ENCODE measurements around the gene FGD4.

The FGD4 gene

DNA sequence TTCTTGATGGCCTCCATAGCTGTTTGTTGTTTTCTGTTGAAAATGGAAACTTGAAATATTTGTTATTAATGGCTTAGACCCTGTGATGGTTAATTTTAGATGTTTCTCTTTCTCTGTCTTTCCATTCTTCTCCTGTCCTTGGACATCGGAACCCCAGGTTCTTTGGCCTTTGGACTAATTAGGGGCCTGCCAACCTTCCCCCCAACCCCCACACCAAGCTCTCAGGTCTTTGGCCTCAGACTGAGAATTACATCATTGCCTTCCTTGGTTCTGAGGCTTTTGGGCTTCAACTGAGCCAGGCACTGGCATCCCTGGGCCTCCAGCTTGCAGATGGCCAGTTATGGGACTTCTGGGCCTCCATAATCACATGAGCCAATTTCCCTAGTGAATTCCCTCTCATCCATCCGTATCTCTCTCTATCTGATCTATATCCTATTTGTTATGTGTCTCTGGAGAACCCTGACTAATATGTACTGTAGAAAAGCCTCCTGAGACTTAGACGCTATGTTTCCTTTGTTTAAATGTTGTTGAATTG, 71.6 kb downstream of the FGD4 start:
- DNase-seq (ENCODE audit: low read depth, low spot score): no peak
- TF ChIP-seq FOXP2 (optimal IDR thresholded peaks at IDR 0.05; ENCODE audit: control extremely low read depth, extremely low read length, insufficient read depth) (no peak), POLR2AphosphoS5 (IDR thresholded peaks at IDR 0.05; ENCODE audit: borderline replicate concordance, low read depth, low read length) (no peak), EZH2 (IDR thresholded peaks at IDR 0.05) (no peak)
- no peak overlapping the region for H3K27ac ChIP-seq
- H3K9ac ChIP-seq (ENCODE audit: insufficient read length): no peak overlapping the region
- H3K4me3 ChIP-seq: no peak overlapping the region
- no peaks in the 10 kb centered on the region for H3K9me3 ChIP-seq (ENCODE audit: low read depth, low read length)
- H3K36me3 ChIP-seq (ENCODE audit: insufficient read depth, low read length): no peaks in the 10 kb centered on the region

GRCh38 chr12:32471591-32472001, 72.2 kb downstream of the FGD4 start:
- TF ChIP-seq FOXP2 (optimal IDR thresholded peaks at IDR 0.05; ENCODE audit: control extremely low read depth, extremely low read length, insufficient read depth): no peak

DNA sequence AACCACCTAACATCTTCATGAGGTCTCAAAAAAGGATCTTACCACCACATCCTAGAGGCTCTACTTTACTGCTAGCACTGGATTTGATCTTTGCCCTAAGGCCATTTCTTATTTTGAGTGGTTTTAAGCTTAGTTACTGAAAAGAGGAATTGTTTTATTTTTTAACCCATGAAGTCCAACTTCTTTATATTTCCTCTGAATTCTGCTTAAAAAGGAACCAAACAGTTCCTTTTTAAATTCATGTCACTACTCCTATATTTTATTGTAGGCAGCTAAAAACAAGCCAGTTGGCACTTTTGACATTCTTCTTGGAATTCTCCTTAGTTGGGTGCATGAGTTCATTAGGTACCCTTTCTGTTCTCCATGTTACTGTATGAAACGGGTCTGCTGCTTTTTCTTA, 76.4 kb downstream of the FGD4 start:
- Histone ChIP-seq H3K9me3 (ENCODE audit: low read depth, low read length) (no peaks in the 10 kb centered on the region), H3K27ac (no peak overlapping the region), H3K4me3 (no peak overlapping the region), H3K36me3 (ENCODE audit: insufficient read depth, low read length) (no peaks in the 10 kb centered on the region), H3K9ac (ENCODE audit: insufficient read length) (no peak overlapping the region)
- DNase-seq (ENCODE audit: low read depth, low spot score): no peak
- TF ChIP-seq EZH2 (IDR thresholded peaks at IDR 0.05) (no peak), FOXP2 (optimal IDR thresholded peaks at IDR 0.05; ENCODE audit: control extremely low read depth, extremely low read length, insufficient read depth) (no peak), POLR2AphosphoS5 (IDR thresholded peaks at IDR 0.05; ENCODE audit: borderline replicate concordance, low read depth, low read length) (no peak)

More at GRCh38 chr12:32471591-32472001, 72.2 kb downstream of the FGD4 start:
- Histone ChIP-seq H3K9ac (ENCODE audit: insufficient read length) (no peak overlapping the region), H3K36me3 (ENCODE audit: insufficient read depth, low read length) (no peaks in the 10 kb centered on the region), H3K9me3 (ENCODE audit: low read depth, low read length) (no peaks in the 10 kb centered on the region), H3K4me3 (no peak overlapping the region), H3K27ac (no peak overlapping the region)
- DNase-seq (ENCODE audit: low read depth, low spot score): no peak

DNA sequence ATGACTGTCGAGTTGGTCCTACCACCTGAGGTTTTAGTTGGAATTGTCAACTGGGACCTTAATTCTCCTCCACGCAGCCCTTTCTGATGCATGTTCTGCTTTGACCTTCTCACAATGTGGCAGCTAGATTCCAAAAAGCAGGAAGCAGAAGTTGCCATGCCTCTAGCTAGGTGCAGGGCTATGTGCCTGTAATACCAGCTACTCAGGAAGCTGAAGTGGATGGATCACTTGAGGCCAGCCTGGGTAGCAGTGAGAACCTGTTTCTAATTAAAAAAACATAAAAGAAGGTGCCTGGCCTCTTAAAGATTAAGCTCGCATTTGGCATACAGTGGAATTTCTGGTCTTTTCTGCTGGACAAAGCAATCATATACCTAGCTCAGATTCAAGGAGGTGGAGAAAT, 77.1 kb downstream of the FGD4 start:
- H3K9me3 ChIP-seq (ENCODE audit: low read depth, low read length): no peaks in the 10 kb centered on the region
- no peak overlapping the region for H3K4me3 ChIP-seq
- DNase-seq (ENCODE audit: low read depth, low spot score): no peak
- H3K27ac ChIP-seq: no peak overlapping the region
- H3K9ac ChIP-seq (ENCODE audit: insufficient read length): no peak overlapping the region
- no peak for TF ChIP-seq FOXP2 (optimal IDR thresholded peaks at IDR 0.05; ENCODE audit: control extremely low read depth, extremely low read length, insufficient read depth)
- no peak for TF ChIP-seq POLR2AphosphoS5 (IDR thresholded peaks at IDR 0.05; ENCODE audit: borderline replicate concordance, low read depth, low read length)
- no peak for TF ChIP-seq EZH2 (IDR thresholded peaks at IDR 0.05)
- no peaks in the 10 kb centered on the region for H3K36me3 ChIP-seq (ENCODE audit: insufficient read depth, low read length)

DNA sequence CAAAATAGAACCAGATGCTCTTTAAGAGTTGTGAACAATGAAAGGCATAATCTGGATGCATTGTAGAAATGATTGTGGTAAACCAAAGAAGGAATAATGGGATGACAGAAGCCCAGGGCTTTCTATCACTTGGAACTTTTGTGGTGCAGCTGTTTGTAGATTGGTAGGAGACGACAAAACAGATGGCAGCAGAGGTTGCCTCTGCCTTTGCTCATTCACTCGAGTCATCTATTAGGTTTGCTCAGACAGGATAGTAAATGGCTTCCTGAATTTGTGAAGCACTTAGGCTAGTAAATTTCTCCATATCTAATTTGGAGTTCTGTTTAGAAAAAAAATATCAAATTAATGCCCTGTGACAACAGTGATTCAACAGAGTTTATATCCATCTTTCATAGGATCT, 78.4 kb downstream of the FGD4 start:
- peak overlapping the region; percentile 45 for H3K4me3 ChIP-seq
- no peak for TF ChIP-seq POLR2AphosphoS5 (IDR thresholded peaks at IDR 0.05; ENCODE audit: borderline replicate concordance, low read depth, low read length)
- TF ChIP-seq FOXP2 (optimal IDR thresholded peaks at IDR 0.05; ENCODE audit: control extremely low read depth, extremely low read length, insufficient read depth): no peak
- TF ChIP-seq EZH2 (IDR thresholded peaks at IDR 0.05): no peak
- H3K27ac ChIP-seq: peak overlapping the region; percentile 60; the same call in 1 of the 2 replicates
- DNase-seq (ENCODE audit: low read depth, low spot score): no peak
- no peak overlapping the region for H3K9ac ChIP-seq (ENCODE audit: insufficient read length)
- no peaks in the 10 kb centered on the region for H3K36me3 ChIP-seq (ENCODE audit: insufficient read depth, low read length)
- no peaks in the 10 kb centered on the region for H3K9me3 ChIP-seq (ENCODE audit: low read depth, low read length)

DNA sequence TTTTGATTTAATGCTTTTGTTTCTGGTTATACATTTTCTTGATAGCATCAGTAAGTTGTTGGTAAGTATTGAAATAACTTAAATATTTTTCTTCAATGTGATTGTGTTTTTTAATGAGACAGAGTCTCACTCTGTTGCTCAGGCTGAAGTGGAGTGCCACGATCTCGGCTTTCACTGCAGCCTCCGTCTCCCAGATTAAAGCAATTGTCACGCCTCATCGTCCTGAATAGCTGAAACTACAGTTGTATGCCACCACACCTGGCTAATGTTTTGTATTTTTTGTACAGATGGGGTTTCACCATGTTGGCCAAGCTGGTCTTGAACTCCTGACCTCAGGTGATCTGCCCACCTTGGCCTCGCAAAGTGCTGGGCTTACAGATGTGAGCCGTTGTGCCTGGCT, 78.8 kb downstream of the FGD4 start:
- no peaks in the 10 kb centered on the region for H3K36me3 ChIP-seq (ENCODE audit: insufficient read depth, low read length)
- H3K4me3 ChIP-seq: no peak overlapping the region
- no peak overlapping the region for H3K9ac ChIP-seq (ENCODE audit: insufficient read length)
- no peak overlapping the region for H3K27ac ChIP-seq
- TF ChIP-seq POLR2AphosphoS5 (IDR thresholded peaks at IDR 0.05; ENCODE audit: borderline replicate concordance, low read depth, low read length) (no peak), FOXP2 (optimal IDR thresholded peaks at IDR 0.05; ENCODE audit: control extremely low read depth, extremely low read length, insufficient read depth) (no peak), EZH2 (IDR thresholded peaks at IDR 0.05) (no peak)
- no peaks in the 10 kb centered on the region for H3K9me3 ChIP-seq (ENCODE audit: low read depth, low read length)
- DNase-seq (ENCODE audit: low read depth, low spot score): no peak

DNA sequence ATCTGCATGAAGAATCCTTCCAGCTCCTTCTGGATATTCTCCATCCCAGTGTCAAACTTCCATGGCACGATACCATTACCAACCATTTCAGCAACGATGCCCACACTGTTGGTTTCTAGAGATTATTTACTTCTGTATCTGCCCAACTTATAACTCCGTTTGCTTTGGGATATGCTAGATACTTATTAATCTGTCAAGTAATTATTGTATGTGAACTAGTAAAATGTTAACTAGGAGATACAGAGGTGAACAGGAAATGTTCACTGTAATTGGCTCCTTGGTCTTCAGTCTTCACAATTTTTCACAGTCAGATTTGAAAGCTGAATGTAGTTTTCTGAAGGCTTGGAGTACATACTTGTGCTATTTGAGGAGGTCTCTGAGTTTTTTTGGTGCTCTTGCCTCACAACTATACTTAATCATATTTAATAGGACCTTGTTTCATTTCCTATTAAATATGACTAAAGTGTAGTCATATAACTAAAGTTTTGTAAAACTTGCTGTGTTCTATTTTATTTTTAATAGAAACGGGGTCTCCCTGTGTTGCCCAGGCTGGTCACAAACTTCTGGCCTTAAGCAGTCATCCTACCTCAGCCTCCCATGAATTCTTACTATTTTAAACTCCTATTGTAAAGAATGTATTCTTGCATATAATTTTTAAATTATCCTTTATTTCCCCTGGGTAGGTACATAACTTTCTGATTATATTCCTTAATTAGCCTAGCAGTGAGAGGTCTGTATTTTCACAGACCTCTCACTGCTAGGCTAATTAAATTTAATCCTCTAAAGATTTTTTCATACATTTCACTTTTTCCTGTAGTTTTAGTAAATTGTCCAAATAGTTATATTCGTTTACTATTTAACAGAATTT, 79.7 kb downstream of the FGD4 start:
- Histone ChIP-seq H3K9ac (ENCODE audit: insufficient read length) (no peak overlapping the region), H3K4me3 (no peak overlapping the region), H3K9me3 (ENCODE audit: low read depth, low read length) (no peaks in the 10 kb centered on the region), H3K27ac (no peak overlapping the region; the same call in 1 of the 2 replicates), H3K36me3 (ENCODE audit: insufficient read depth, low read length) (no peaks in the 10 kb centered on the region)
- no peak for DNase-seq (ENCODE audit: low read depth, low spot score)
- TF ChIP-seq EZH2 (IDR thresholded peaks at IDR 0.05) (no peak), POLR2AphosphoS5 (IDR thresholded peaks at IDR 0.05; ENCODE audit: borderline replicate concordance, low read depth, low read length) (no peak), FOXP2 (optimal IDR thresholded peaks at IDR 0.05; ENCODE audit: control extremely low read depth, extremely low read length, insufficient read depth) (no peak)

GRCh38 chr12:32482226-32482625, 82.9 kb downstream of the FGD4 start:
- no peak for TF ChIP-seq FOXP2 (optimal IDR thresholded peaks at IDR 0.05; ENCODE audit: control extremely low read depth, extremely low read length, insufficient read depth)
- TF ChIP-seq EZH2 (IDR thresholded peaks at IDR 0.05): no peak
- TF ChIP-seq POLR2AphosphoS5 (IDR thresholded peaks at IDR 0.05; ENCODE audit: borderline replicate concordance, low read depth, low read length): no peak
- DNase-seq (ENCODE audit: low read depth, low spot score): no peak
- H3K9me3 ChIP-seq (ENCODE audit: low read depth, low read length): no peaks in the 10 kb centered on the region
- H3K9ac ChIP-seq (ENCODE audit: insufficient read length): no peak overlapping the region
- H3K4me3 ChIP-seq: no peak overlapping the region
- H3K27ac ChIP-seq: no peak overlapping the region
- H3K36me3 ChIP-seq (ENCODE audit: insufficient read depth, low read length): no peaks in the 10 kb centered on the region
